ENCODE results near the gene NRG2. TPM values are rescaled to one million over a fixed set of nuclear protein-coding genes. Genes with fewer than 3 reads are reported as not detected.

NRG2 gene
- total RNA-seq, 1 experiment from 2014 or later: 0.23 TPM

- Mint-ChIP-seq H3K36me3 (ENCODE audit: insufficient read depth, unreplicated experiment) (no peaks in the 10 kb centered on the region), H3K27ac (ENCODE audit: low read depth, unreplicated experiment) (no peak overlapping the region), H3K27me3 (ENCODE audit: insufficient read depth, unreplicated experiment) (no peaks in the 10 kb centered on the region), H3K9me3 (ENCODE audit: unreplicated experiment) (no peaks in the 10 kb centered on the region), H3K4me3 (ENCODE audit: unreplicated experiment) (no peak overlapping the region), H3K4me1 (ENCODE audit: insufficient read depth, unreplicated experiment) (no peaks in the 10 kb centered on the region)
- no TSS peak for BruUV-seq (replicated peaks)
- intact Hi-C loops (cut with micrococcal nuclease): no loop called here
- DNase-seq (ENCODE audit: unreplicated experiment): no peak
- TF ChIP-seq CTCF (IDR thresholded peaks at IDR 0.05; ENCODE audit: unreplicated experiment): no peak
- ChIA-PET POLR2A (interaction anchor here (1.1 kb wide), 1 partner anchor 23 kb away, joined by 4 read pairs; no protein-coding TSS in a partner anchor), CTCF (interaction anchor here (0.6 to 1.9 kb wide), 3 partner anchors 37 to 1168 kb away, joined by 3 to 8 read pairs (median 3); no protein-coding TSS in a partner anchor)
Measured at GRCh38 chr5:140014751-140015150, 28.3 kb downstream of the NRG2 start.

- H3K27ac Mint-ChIP-seq (ENCODE audit: low read depth, unreplicated experiment): no peak overlapping the region
- intact Hi-C loops (cut with micrococcal nuclease): no loop called here
- ChIA-PET POLR2A (interaction anchor here (1.1 kb wide), 1 partner anchor 22 kb away, joined by 4 read pairs; no protein-coding TSS in a partner anchor), CTCF (interaction anchor here (1.4 to 1.9 kb wide), 2 partner anchors 45 to 224 kb away, joined by 6 to 8 read pairs; no protein-coding TSS in a partner anchor)
- no TSS peak for BruUV-seq (replicated peaks)
- no peak for DNase-seq (ENCODE audit: unreplicated experiment)
- H3K4me3 Mint-ChIP-seq (ENCODE audit: unreplicated experiment): no peak overlapping the region
- no peaks in the 10 kb centered on the region for H3K27me3 Mint-ChIP-seq (ENCODE audit: insufficient read depth, unreplicated experiment)
- no peaks in the 10 kb centered on the region for H3K4me1 Mint-ChIP-seq (ENCODE audit: insufficient read depth, unreplicated experiment)
- no peaks in the 10 kb centered on the region for H3K9me3 Mint-ChIP-seq (ENCODE audit: unreplicated experiment)
- TF ChIP-seq CTCF (IDR thresholded peaks at IDR 0.05; ENCODE audit: unreplicated experiment): no peak
- H3K36me3 Mint-ChIP-seq (ENCODE audit: insufficient read depth, unreplicated experiment): no peaks in the 10 kb centered on the region
Measured at GRCh38 chr5:140013536-140013935, 29.6 kb downstream of the NRG2 start.

GRCh38 chr5:140012443-140012842 is 30.7 kb downstream of the NRG2 start:
- Mint-ChIP-seq H3K4me3 (ENCODE audit: unreplicated experiment) (no peak overlapping the region), H3K4me1 (ENCODE audit: insufficient read depth, unreplicated experiment) (no peaks in the 10 kb centered on the region), H3K36me3 (ENCODE audit: insufficient read depth, unreplicated experiment) (no peaks in the 10 kb centered on the region), H3K9me3 (ENCODE audit: unreplicated experiment) (no peaks in the 10 kb centered on the region), H3K27me3 (ENCODE audit: insufficient read depth, unreplicated experiment) (no peaks in the 10 kb centered on the region), H3K27ac (ENCODE audit: low read depth, unreplicated experiment) (no peak overlapping the region)
- intact Hi-C loops (cut with micrococcal nuclease): no loop called here
- CTCF ChIA-PET: interaction anchor here (1.3 to 1.6 kb wide), 3 partner anchors 43 to 223 kb away, joined by 4 to 7 read pairs (median 6); no protein-coding TSS in a partner anchor
- no peak for TF ChIP-seq CTCF (IDR thresholded peaks at IDR 0.05; ENCODE audit: unreplicated experiment)
- DNase-seq (ENCODE audit: unreplicated experiment): no peak
- POLR2A ChIA-PET: no interaction called here
- BruUV-seq (replicated peaks): no TSS peak

GRCh38 chr5:140011297-140011802 is 31.7 kb downstream of the NRG2 start:
- no peak overlapping the region for H3K27ac Mint-ChIP-seq (ENCODE audit: low read depth, unreplicated experiment)
- H3K9me3 Mint-ChIP-seq (ENCODE audit: unreplicated experiment): no peaks in the 10 kb centered on the region
- no peak for TF ChIP-seq CTCF (IDR thresholded peaks at IDR 0.05; ENCODE audit: unreplicated experiment)
- BruUV-seq (replicated peaks): no TSS peak
- ChIA-PET POLR2A (interaction anchor here (0.6 kb wide), 1 partner anchor 1844 kb away, joined by 3 read pairs; no protein-coding TSS in a partner anchor), CTCF (interaction anchor here (1.6 kb wide), 1 partner anchor 43 kb away, joined by 7 read pairs; no protein-coding TSS in a partner anchor)
- no peak overlapping the region for H3K4me3 Mint-ChIP-seq (ENCODE audit: unreplicated experiment)
- peaks cover 9% of the 10 kb centered on the region for H3K27me3 Mint-ChIP-seq (ENCODE audit: insufficient read depth, unreplicated experiment)
- intact Hi-C loops (cut with micrococcal nuclease): no loop called here
- peak; percentile 44 for DNase-seq (ENCODE audit: unreplicated experiment)
- H3K4me1 Mint-ChIP-seq (ENCODE audit: insufficient read depth, unreplicated experiment): no peaks in the 10 kb centered on the region
- H3K36me3 Mint-ChIP-seq (ENCODE audit: insufficient read depth, unreplicated experiment): no peaks in the 10 kb centered on the region

Measured in MCF 10A (cell line).